ENCODE results near the gene C1QTNF1.

C1QTNF1 gene

GRCh38 chr17:79091226-79091670, 67.3 kb downstream of the C1QTNF1 start:
- no peak for DNase-seq (ENCODE audit: low read depth in 2 of 2)

- no peak for DNase-seq (ENCODE audit: low read depth in 2 of 2)
These were observed 68.6 kb downstream of the C1QTNF1 start for GRCh38 chr17:79092567-79092966.

- no peak for DNase-seq (ENCODE audit: low read depth in 2 of 2)
These were observed 69.3 kb downstream of the C1QTNF1 start for GRCh38 chr17:79093270-79093669.

GRCh38 chr17:79094261-79094660, 70.3 kb downstream of the C1QTNF1 start:
- no peak for DNase-seq (ENCODE audit: low read depth in 2 of 2)

- DNase-seq (ENCODE audit: low read depth in 2 of 2): no peak
These were observed 71.5 kb downstream of the C1QTNF1 start for GRCh38 chr17:79095345-79096055.

- DNase-seq (ENCODE audit: low read depth in 2 of 2): no peak
These were observed 72.5 kb downstream of the C1QTNF1 start for GRCh38 chr17:79096477-79096876.

- DNase-seq (ENCODE audit: low read depth in 2 of 2): no peak
These were observed 73.5 kb downstream of the C1QTNF1 start for GRCh38 chr17:79097226-79098055.

GRCh38 chr17:79098282-79098867, 74.4 kb downstream of the C1QTNF1 start:
- no peak for DNase-seq (ENCODE audit: low read depth in 2 of 2)
